ENCODE results near the gene GRIA4.

Gene GRIA4

DNA sequence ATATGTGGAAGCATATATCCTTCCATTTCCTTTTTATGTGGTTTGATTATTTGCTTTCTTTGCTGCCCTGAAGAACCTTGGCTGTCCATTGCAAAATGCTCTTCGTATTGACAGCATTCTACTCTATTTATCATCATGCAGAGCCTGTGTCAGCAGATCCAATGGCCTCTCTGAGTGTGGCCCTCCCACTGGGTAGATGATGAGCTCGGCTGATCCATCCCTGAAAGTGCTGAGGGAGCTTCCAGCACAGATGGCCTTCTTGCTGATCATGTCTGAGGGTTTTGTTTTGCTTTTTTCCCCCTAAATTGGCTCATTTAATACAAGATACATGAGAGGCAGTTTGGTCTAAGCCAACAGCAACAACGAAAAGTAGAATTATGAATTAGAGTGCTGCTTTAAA, 181.0 kb downstream of the GRIA4 start:
- TF ChIP-seq PAX5 (IDR thresholded peaks at IDR 0.05; ENCODE audit: insufficient read depth, low read length, severe bottlenecking) (no peak), POLR2AphosphoS5 (IDR thresholded peaks at IDR 0.05; ENCODE audit: low read depth, low read length) (no peak), SPI1 (IDR thresholded peaks at IDR 0.05; ENCODE audit: low read depth, low read length) (no peak), POU2F2 (IDR thresholded peaks at IDR 0.05; ENCODE audit: low read depth, low read length) (no peak), POLR2A (IDR thresholded peaks at IDR 0.05; ENCODE audit: low read depth, low read length) (no peak)
- FAIRE-seq (no peak), DNase-seq (ENCODE audit: insufficient read length, low spot score) (no peak)

DNA sequence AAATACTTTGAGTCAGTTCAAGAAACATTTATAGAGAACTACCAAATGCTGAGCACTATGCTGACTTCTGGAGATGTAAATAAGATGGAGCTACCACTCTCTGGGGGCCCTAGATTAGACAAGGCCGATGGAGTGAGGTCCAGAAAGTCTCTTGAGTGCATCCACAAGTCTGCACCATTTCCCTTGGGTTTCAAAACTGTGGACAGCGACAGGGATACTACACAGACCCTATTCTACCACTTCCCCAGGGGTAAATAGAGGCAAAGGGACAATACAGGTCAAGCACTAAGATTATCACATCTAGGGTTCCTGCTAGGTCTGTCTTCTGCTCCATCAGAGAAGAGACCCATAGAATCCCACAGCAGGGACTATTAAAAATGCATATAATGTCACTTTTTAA, 183.2 kb downstream of the GRIA4 start:
- no peak for FAIRE-seq
- TF ChIP-seq POLR2A (IDR thresholded peaks at IDR 0.05; ENCODE audit: low read depth, low read length) (no peak), TAF1 (IDR thresholded peaks at IDR 0.05; ENCODE audit: low read depth, low read length) (no peak), POLR2AphosphoS5 (IDR thresholded peaks at IDR 0.05; ENCODE audit: low read depth, low read length) (no peak), SPI1 (IDR thresholded peaks at IDR 0.05; ENCODE audit: low read depth, low read length) (no peak), PAX5 (IDR thresholded peaks at IDR 0.05; ENCODE audit: insufficient read depth, low read length, severe bottlenecking) (no peak), POU2F2 (IDR thresholded peaks at IDR 0.05; ENCODE audit: low read depth, low read length) (no peak)
- DNase-seq (ENCODE audit: insufficient read length, low spot score), result no peak

DNA sequence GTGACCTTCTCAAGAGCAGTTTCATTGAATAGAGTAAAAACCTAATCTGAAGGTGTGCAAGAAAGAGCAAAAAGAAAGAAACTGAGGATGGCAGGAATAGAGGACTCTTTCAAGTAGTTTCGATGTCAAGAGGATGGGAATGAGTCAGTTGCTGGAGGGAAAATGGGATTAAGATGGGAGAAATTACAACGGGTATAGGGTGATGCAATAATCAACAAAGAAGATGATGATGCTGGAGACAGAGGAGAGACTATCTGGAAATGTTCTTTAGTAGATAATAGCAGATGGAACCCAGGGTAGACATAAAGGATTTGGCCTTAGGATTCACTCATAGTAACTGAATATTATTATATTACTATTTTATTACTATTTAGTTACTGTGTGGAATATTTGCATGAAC, 189.4 kb downstream of the GRIA4 start:
- no peak for TF ChIP-seq SPI1 (IDR thresholded peaks at IDR 0.05; ENCODE audit: low read depth, low read length)
- TF ChIP-seq TAF1 (IDR thresholded peaks at IDR 0.05; ENCODE audit: low read depth, low read length), result no peak
- no peak for TF ChIP-seq POLR2AphosphoS5 (IDR thresholded peaks at IDR 0.05; ENCODE audit: low read depth, low read length)
- no peak for TF ChIP-seq POU2F2 (IDR thresholded peaks at IDR 0.05; ENCODE audit: low read depth, low read length)
- TF ChIP-seq POLR2A (IDR thresholded peaks at IDR 0.05; ENCODE audit: low read depth, low read length), result no peak
- no peak for TF ChIP-seq PAX5 (IDR thresholded peaks at IDR 0.05; ENCODE audit: insufficient read depth, low read length, severe bottlenecking)
- FAIRE-seq (no peak), DNase-seq (ENCODE audit: insufficient read length, low spot score) (no peak)

- FAIRE-seq, result no peak
- DNase-seq (ENCODE audit: insufficient read length, low spot score), result no peak
- TF ChIP-seq POU2F2 (IDR thresholded peaks at IDR 0.05; ENCODE audit: low read depth, low read length), result no peak
- TF ChIP-seq PAX5 (IDR thresholded peaks at IDR 0.05; ENCODE audit: insufficient read depth, low read length, severe bottlenecking), result no peak
- TF ChIP-seq SPI1 (IDR thresholded peaks at IDR 0.05; ENCODE audit: low read depth, low read length), result no peak
- no peak for TF ChIP-seq POLR2AphosphoS5 (IDR thresholded peaks at IDR 0.05; ENCODE audit: low read depth, low read length)
These were observed 190.0 kb downstream of the GRIA4 start for GRCh38 chr11:105799728-105800462.

DNA sequence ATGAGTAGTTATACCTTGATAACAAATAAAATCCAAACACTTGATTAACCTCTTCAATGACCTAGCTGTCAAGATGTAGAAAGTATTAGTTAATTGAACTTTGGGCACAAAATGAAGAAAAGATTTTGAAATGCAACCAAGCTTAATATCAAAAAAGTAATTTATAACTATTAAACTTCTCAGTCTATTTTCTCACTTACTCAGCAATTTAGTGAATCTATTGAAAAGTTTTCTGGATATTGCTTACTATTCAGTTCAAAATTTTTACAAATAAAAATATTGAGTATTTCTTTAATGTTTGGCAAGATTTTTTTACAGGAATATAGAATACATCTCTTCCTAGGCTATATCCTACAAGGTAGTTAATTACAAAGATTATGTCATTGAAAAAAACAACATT, 192.5 kb downstream of the GRIA4 start:
- no peak for FAIRE-seq

GRCh38 chr11:105811242-105811641, 201.4 kb downstream of the GRIA4 start:
- TF ChIP-seq TAF1 (IDR thresholded peaks at IDR 0.05; ENCODE audit: low read depth, low read length) (no peak), POU2F2 (IDR thresholded peaks at IDR 0.05; ENCODE audit: low read depth, low read length) (no peak), POLR2AphosphoS5 (IDR thresholded peaks at IDR 0.05; ENCODE audit: low read depth, low read length) (no peak), PAX5 (IDR thresholded peaks at IDR 0.05; ENCODE audit: insufficient read depth, low read length, severe bottlenecking) (no peak), SPI1 (IDR thresholded peaks at IDR 0.05; ENCODE audit: low read depth, low read length) (no peak), POLR2A (IDR thresholded peaks at IDR 0.05; ENCODE audit: low read depth, low read length) (no peak)
- FAIRE-seq, result no peak
- DNase-seq (ENCODE audit: insufficient read length, low spot score), result no peak

More for the DNA sequence above, 192.5 kb downstream of the GRIA4 start:
- no peak for TF ChIP-seq POLR2AphosphoS5 (IDR thresholded peaks at IDR 0.05; ENCODE audit: low read depth, low read length)
- no peak for TF ChIP-seq PAX5 (IDR thresholded peaks at IDR 0.05; ENCODE audit: insufficient read depth, low read length, severe bottlenecking)
- no peak for TF ChIP-seq POU2F2 (IDR thresholded peaks at IDR 0.05; ENCODE audit: low read depth, low read length)
- TF ChIP-seq POLR2A (IDR thresholded peaks at IDR 0.05; ENCODE audit: low read depth, low read length), result no peak
- TF ChIP-seq SPI1 (IDR thresholded peaks at IDR 0.05; ENCODE audit: low read depth, low read length), result no peak
- no peak for DNase-seq (ENCODE audit: insufficient read length, low spot score)

DNA sequence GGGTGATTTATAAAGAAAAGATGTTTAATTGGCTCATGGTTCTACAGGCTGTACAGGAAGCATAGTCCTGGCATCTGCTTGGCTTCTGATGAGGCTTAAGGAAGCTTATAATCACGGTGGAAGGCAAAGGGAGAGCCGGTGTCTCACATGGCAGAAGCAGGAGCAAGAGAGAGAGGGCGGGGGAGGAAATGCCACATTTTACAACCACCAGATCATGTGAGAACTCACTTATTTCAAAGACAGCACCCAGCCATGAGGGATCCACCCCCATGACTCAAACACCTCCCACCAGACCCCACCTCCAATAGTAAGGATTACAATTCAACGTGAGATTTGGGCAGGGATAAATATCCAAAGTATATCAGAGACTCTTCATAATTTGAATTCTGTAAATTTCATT, 211.5 kb downstream of the GRIA4 start:
- FAIRE-seq (no peak), DNase-seq (ENCODE audit: insufficient read length, low spot score) (no peak)
- TF ChIP-seq POLR2AphosphoS5 (IDR thresholded peaks at IDR 0.05; ENCODE audit: low read depth, low read length), result no peak
- TF ChIP-seq PAX5 (IDR thresholded peaks at IDR 0.05; ENCODE audit: insufficient read depth, low read length, severe bottlenecking), result no peak
- TF ChIP-seq POU2F2 (IDR thresholded peaks at IDR 0.05; ENCODE audit: low read depth, low read length), result no peak
- no peak for TF ChIP-seq SPI1 (IDR thresholded peaks at IDR 0.05; ENCODE audit: low read depth, low read length)
- TF ChIP-seq POLR2A (IDR thresholded peaks at IDR 0.05; ENCODE audit: low read depth, low read length), result no peak
- no peak for TF ChIP-seq TAF1 (IDR thresholded peaks at IDR 0.05; ENCODE audit: low read depth, low read length)

DNA sequence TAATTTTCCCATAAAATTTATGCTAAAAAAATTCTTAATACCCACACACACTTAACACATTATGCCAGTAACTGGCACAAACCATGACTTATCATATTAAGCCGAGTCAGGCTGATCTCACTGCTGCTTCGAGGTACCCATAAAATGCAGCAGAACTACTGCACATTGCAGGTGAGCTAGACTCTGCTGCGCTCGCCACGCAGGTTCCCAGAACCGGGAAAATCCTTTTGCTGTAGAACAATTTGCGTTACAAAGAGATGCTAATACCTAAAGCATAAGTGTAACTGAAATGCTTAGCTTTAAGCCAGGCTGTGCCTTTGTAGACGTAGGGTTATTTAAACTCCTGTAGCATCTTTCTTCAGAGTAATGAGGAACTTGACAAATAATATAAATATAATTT, 211.9 kb downstream of the GRIA4 start:
- TF ChIP-seq POU2F2 (IDR thresholded peaks at IDR 0.05; ENCODE audit: low read depth, low read length) (no peak), SPI1 (IDR thresholded peaks at IDR 0.05; ENCODE audit: low read depth, low read length) (no peak), PAX5 (IDR thresholded peaks at IDR 0.05; ENCODE audit: insufficient read depth, low read length, severe bottlenecking) (no peak)
- DNase-seq (ENCODE audit: insufficient read length, low spot score) (no peak), FAIRE-seq (no peak)

DNA sequence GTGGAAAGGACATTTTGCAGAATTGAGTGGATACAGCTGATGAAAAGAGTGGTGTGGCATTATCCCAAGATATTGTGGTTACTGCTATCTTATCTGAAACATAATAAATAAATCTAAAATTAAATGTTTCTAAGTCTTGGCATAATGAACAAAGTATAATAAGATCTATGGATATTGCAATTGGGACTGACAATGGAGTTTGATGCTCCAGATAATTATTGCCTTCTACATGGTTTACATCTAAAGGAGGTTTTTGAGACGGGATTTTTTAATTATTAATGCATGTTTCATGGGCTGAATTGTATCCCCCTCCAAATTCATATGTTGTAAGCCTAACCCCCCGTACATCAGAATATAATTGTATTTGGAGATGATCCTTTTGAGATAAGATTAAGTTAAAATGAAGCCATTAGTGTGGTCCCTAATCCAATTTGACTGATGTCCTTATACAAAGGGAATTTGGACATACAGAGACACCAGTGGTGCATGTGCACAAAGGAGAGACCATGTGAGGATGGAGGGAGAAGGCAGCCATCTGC, 213.7 kb downstream of the GRIA4 start:
- FAIRE-seq, result no peak
- no peak for DNase-seq (ENCODE audit: insufficient read length, low spot score)
- TF ChIP-seq POLR2A (IDR thresholded peaks at IDR 0.05; ENCODE audit: low read depth, low read length) (no peak), PAX5 (IDR thresholded peaks at IDR 0.05; ENCODE audit: insufficient read depth, low read length, severe bottlenecking) (no peak), SPI1 (IDR thresholded peaks at IDR 0.05; ENCODE audit: low read depth, low read length) (no peak), TAF1 (IDR thresholded peaks at IDR 0.05; ENCODE audit: low read depth, low read length) (no peak), POU2F2 (IDR thresholded peaks at IDR 0.05; ENCODE audit: low read depth, low read length) (no peak), POLR2AphosphoS5 (IDR thresholded peaks at IDR 0.05; ENCODE audit: low read depth, low read length) (no peak)
